Transverse colon (tissue), 4 donors: Measurements from ENCODE around the gene LY86. TPM values are rescaled to one million over a fixed set of nuclear protein-coding genes. Genes with fewer than 3 reads are reported as not detected.

Source experiments
- DNase-seq: peaks from one replicate; pipeline ENCODE4 v3.0.0-alpha.2; 2019
- H3K27ac ChIP-seq, 4 donors: fragments of 200-600 bp; sonication (generic); 2 replicates each; pipeline ENCODE4 v1.5.1; 2016 to 2018; ENCODE audit warnings: inconsistent platforms in 4 of 4
- H3K27me3 ChIP-seq: fragments of 200-600 bp; sonication (generic); 2 replicates; pipeline ENCODE4 v1.5.1; 2017; ENCODE audit warnings: inconsistent platforms
- H3K36me3 ChIP-seq, 4 donors: fragments of 200-600 bp; sonication (generic); 2 replicates each; pipeline ENCODE4 v1.5.1; 2017 to 2019; ENCODE audit warnings: inconsistent platforms in 4 of 4
- H3K4me1 ChIP-seq, 4 donors: fragments of 200-600 bp; sonication (generic); 2 replicates each; pipeline ENCODE4 v1.5.1; 2017 to 2020; ENCODE audit warnings: inconsistent platforms in 4 of 4
- H3K4me3 ChIP-seq, 4 donors: fragments of 200-600 bp; sonication (generic); 1 replicate in 1 of 4; 2 replicates in 3 of 4; pipeline versions ENCODE4 v1.5.1 to v1.6.1; 2017 to 2019; ENCODE audit warnings: inconsistent platforms in 4 of 4
- H3K9me3 ChIP-seq, 2 donors: fragments of 200-600 bp; sonication (generic); 2 replicates each; pipeline ENCODE4 v1.5.1; 2017 to 2019; ENCODE audit warnings: inconsistent platforms in 2 of 2
- CTCF ChIP-seq, 5 experiments: fragments of 200-600 bp in 3 of 5; fragments of 450-650 bp in 2 of 5; sonication (generic) in 3 of 5; IDR thresholded peaks; 1 replicate in 2 of 5; 2 replicates in 3 of 5; pipeline ENCODE4 v1.5.1; 2016 to 2017; ENCODE audit warnings: antibody characterized with exemption in 5 of 5, inconsistent platforms in 3 of 5, mild to moderate bottlenecking in 2 of 5, moderate library complexity in 1 of 5
- EP300 ChIP-seq: sonication (generic); formaldehyde crosslinking; IDR thresholded peaks from one replicate; pipeline ENCODE4 v1.6.1; 2017; ENCODE audit warnings: antibody characterized with exemption, low read depth
- POLR2A ChIP-seq: fragments of 450-650 bp; IDR thresholded peaks from one replicate; pipeline ENCODE4 v1.6.1; 2016; ENCODE audit warnings: antibody characterized with exemption, mild to moderate bottlenecking, moderate library complexity
- POLR2AphosphoS5 ChIP-seq, 3 donors: sonication (generic); formaldehyde crosslinking; IDR thresholded peaks; one replicate each; pipeline ENCODE4 v1.6.1; 2016; ENCODE audit warnings: antibody characterized with exemption in 3 of 3
- WGBS, 2 donors: methylation state at CpG; one replicate each; pipeline ENCODE4 v1.1.5; 2018; ENCODE audit warnings: low coverage in 1 of 2; 5-methylcytosine and 5-hydroxymethylcytosine counted together
- in situ Hi-C, 4 donors: fragments of 200-750 bp; cut with MboI; loops; one replicate each; pipeline versions ENCODE4 v1.15.0 to v1.15.1; 2017; ENCODE audit warnings: low sequenced_read_pairs in 3 of 4, low pct_ligation_motif_present in 1 of 4, low pct_unique_long_range_greater_than_20kb in 1 of 4
- intact Hi-C: fragments of 100-400 bp; cut with DNase I; formaldehyde crosslinking; loops from one replicate; pipeline ENCODE4 v1.15.1; 2023; ENCODE audit warnings: low total_unique reads
- total RNA-seq, 4 donors: library from RNA; depleted of rRNA; stranded (reverse); fragments of >200 nt; gene quantifications; one replicate each; pipeline ENCODE4 v1.1.0, GENCODE V29; 2016

The LY86 gene
- total RNA-seq, 4 donors from 2014 or later: 10.0 TPM; not detected in 3

DNA sequence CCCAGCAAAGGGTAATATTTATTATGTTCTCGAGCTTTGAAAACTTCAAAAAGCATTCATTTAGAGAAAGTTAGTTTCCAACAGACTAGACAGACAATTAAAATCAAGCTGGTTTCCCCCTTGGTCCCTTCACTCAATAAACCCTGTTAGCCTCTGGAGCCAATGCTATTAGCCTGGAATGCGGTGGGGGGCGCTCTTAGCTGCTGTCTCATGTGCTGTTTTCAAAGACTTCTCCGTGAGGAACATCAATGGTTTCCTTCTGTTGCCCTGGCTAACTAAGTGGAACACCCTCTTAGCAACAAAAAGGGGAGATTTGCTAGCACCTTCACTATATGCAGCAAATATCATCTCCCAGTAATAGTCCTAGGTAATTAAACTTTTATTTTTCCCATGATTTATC is 86.4 kb downstream of the LY86 start:
- no peaks in the 10 kb centered on the region for H3K36me3 ChIP-seq
- WGBS, 2 donors: 53 to 73% methylated on average over 3 to 4 of the region's 4 CpGs
- H3K27ac ChIP-seq: no peak overlapping the region
- H3K4me1 ChIP-seq: peaks cover 7 to 32% (median 16%) of the 10 kb centered on the region in 4 donors
- intact Hi-C loops (loop anchor here (2.0 kb wide), 1 partner anchor 566 kb away; no protein-coding TSS in a partner anchor), in situ Hi-C loops (loop anchor here in 3 of 4 donors (10.0 to 25.0 kb wide), 4 partner anchors 562 to 937 kb away; partner anchors contain the start of gene SNRNP48 (in 1 of the 3))
- no peak for TF ChIP-seq CTCF (IDR thresholded peaks at IDR 0.05)
- no peak for TF ChIP-seq POLR2A
- no peak for TF ChIP-seq EP300
- no peak for TF ChIP-seq POLR2AphosphoS5 (IDR thresholded peaks at IDR 0.05)
- no peak for DNase-seq
- no peak overlapping the region for H3K4me3 ChIP-seq
- no peaks in the 10 kb centered on the region for H3K9me3 ChIP-seq
- H3K27me3 ChIP-seq: no peaks in the 10 kb centered on the region

DNA sequence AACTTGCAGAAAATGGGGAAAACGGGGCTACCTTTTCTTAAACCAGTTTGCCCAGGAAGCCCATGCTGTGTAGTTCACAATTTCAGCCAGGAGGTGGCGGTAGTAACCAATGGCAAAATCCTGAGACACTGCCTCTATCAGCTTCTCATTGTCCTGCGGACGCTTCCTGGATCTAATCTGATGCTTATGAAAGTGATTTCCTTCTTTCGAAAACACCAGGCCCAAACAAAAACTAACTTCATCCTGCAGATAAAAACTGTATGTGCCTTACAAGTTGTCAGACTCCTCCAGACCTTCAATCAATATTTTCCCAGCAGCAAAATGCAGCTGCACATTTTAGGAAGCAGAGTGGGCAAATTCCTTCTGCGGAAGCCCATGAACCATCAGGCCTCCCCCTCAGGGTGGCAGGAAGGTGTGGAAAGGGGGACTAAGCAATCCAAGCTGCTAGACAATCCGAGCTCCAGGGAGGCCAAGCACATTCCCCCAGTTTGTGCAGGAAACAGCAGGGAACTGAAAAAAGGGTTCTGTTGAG is 88.5 kb downstream of the LY86 start:
- DNase-seq: peak; percentile 90
- no peaks in the 10 kb centered on the region for H3K27me3 ChIP-seq
- H3K27ac ChIP-seq: peak overlapping the region; percentile 66 to 86 (median 72)
- no peaks in the 10 kb centered on the region for H3K36me3 ChIP-seq
- in situ Hi-C loops: loop anchor here in 2 of 4 donors (10.0 to 25.0 kb wide), 3 partner anchors 560 to 910 kb away; partner anchors contain the start of gene SNRNP48 (in 1 of the 2)
- WGBS, 2 donors: 18 to 22% methylated on average over 6 to 7 of the region's 7 CpGs
- intact Hi-C loops: no loop called here
- H3K4me1 ChIP-seq: peaks cover 7 to 47% (median 17%) of the 10 kb centered on the region in 4 donors
- TF ChIP-seq POLR2AphosphoS5 (IDR thresholded peaks at IDR 0.05): peak in 1 of 3 donors; percentile 24
- TF ChIP-seq CTCF (IDR thresholded peaks at IDR 0.05): peak; percentile 97 to 99 (median 98)
- TF ChIP-seq EP300: no peak
- H3K9me3 ChIP-seq: no peaks in the 10 kb centered on the region
- H3K4me3 ChIP-seq: no peak overlapping the region

DNA sequence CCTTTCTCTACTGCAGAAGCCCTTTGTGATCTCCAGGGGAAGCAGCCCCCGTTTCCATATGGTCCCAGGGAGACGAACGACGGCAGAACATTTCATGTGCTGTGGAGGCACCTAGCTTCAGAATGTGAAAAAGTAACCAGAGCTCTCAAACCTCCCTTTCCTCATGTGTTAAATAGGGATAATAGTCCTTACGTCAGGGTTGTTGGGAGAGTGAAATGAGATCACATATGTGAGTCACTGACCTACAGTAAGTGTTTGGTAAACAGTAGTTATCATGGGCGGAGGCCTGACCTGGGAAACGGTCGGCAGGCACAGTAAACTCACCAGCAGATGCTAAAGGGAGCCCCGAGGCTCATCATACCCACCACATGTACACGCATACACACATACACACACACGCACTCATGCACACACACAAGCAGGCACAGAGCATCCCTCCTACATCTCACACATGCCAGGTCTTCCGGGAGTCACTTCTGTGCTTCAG is 89.7 kb downstream of the LY86 start:
- intact Hi-C loops: no loop called here
- peak overlapping the region; percentile 66 to 86 (median 72) for H3K27ac ChIP-seq

More for the DNA sequence above, 89.7 kb downstream of the LY86 start:
- Histone ChIP-seq H3K4me3 (no peak overlapping the region), H3K4me1 (peaks cover 7 to 60% (median 24%) of the 10 kb centered on the region in 4 donors), H3K9me3 (no peaks in the 10 kb centered on the region), H3K36me3 (no peaks in the 10 kb centered on the region), H3K27me3 (no peaks in the 10 kb centered on the region)
- in situ Hi-C loops: loop anchor here in 2 of 4 donors (10.0 to 25.0 kb wide), 3 partner anchors 559 to 909 kb away; partner anchors contain the start of gene SNRNP48 (in 1 of the 2)
- TF ChIP-seq EP300 (peak; percentile 80), POLR2A (peak; percentile 39), CTCF (IDR thresholded peaks at IDR 0.05) (no peak), POLR2AphosphoS5 (IDR thresholded peaks at IDR 0.05) (peak; percentile 23 to 78 (median 64))
- DNase-seq: peak; percentile 70
- WGBS, 2 donors: 43 to 52% methylated on average over 3 to 12 of the region's 12 CpGs
